GM10266 (cell line): ENCODE measurements around the gene PGM1.
A peak's percentile ranks its signal among the peaks of the same experiment; 100 is the strongest.

Experiments used
- DNase-seq: peaks from one replicate; pipeline ENCODE4 v3.0.0; 2012; ENCODE audit errors: extremely low spot score
- CTCF ChIP-seq: IDR thresholded peaks from 2 replicates; pipeline ENCODE4 v1.5.1; 2012; ENCODE audit warnings: mild to moderate bottlenecking, low read depth; ENCODE audit not compliant: control insufficient read depth, insufficient read depth; ENCODE audit errors: missing control alignments

PGM1 gene

DNA sequence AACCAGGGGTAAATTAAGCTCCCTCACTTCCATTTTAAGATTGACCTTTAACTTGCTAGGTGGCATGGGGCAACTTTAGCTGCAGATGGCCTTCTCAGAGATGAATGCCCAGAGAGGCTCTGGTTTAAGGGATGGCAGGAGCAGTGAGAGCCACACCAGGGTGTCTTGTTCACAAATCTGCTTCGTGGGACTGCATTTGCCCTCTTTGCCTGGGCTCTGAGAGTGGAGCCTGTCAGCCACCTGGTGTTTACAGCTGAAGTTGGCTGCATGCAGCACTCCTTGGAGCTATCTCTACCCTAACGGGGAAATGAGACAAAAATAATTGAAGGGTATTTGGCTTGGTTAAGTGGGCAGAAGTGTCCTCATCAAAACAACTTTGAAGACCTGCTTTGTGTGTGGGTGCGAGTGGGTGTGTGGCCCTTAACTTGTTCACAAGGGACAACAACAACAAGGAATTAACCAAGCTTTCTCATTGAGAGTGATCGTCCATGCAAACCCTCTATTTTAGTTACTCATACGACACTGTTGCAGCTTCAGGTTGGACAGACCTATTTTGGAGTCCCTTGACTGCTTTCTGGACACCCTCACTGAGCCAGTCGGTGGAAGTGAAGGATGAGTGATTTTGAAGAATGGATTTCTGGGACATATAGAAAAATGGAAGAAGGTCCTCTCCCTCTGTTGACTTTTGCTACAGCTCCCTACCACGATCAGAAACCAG lies 29.8 kb downstream of the PGM1 start:
- peak; percentile 6 for TF ChIP-seq CTCF
- DNase-seq: no peak

- no peak for DNase-seq
- TF ChIP-seq CTCF: no peak
Measured at GRCh38 chr1:63623952-63624351, 30.7 kb downstream of the PGM1 start.

DNA sequence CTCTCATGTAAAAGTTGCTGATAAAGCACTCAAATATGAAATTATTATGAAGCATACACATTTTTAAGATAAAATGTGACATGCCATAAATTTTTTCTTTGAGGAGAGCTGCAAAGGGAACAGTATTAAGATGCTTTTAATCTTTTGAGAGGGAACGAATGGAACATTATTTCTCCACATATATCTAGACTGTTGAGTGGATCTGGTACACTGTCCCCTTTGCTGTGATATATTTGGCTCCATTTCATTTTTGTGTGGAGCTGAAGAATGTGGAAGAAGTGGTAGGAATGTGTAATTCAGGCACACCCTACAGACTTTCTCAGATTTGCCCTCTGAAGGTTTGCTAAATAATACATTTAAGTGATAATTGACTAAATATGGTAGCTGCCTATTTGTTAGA lies 31.7 kb downstream of the PGM1 start:
- no peak for DNase-seq
- TF ChIP-seq CTCF: no peak

DNA sequence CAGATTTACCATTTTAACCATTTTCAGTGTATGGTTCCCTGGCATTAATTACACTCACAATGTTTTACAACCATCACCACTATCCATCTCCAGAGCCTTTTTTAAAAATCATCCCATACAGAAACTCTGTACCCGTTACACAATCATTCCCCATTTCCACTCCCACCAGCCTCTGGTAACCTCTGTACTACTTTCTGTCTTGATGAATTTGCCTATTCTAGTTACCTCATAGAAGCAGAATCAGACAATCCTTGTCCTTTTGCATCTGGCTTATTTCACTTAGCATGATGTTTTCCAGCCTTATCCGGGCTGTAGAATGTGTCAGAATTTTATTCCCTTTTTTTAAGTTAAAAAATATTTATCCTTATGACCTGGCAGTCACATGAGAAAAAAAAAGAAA lies 33.0 kb downstream of the PGM1 start:
- no peak for DNase-seq
- no peak for TF ChIP-seq CTCF

GRCh38 chr1:63628607-63629006 lies 35.4 kb downstream of the PGM1 start:
- no peak for TF ChIP-seq CTCF
- no peak for DNase-seq

- TF ChIP-seq CTCF: no peak
- DNase-seq: no peak
Measured at GRCh38 chr1:63630238-63630637, 37.0 kb downstream of the PGM1 start.

- no peak for TF ChIP-seq CTCF
- DNase-seq: no peak
Measured at GRCh38 chr1:63630666-63631065, 37.5 kb downstream of the PGM1 start.
